ENCODE measurements around the gene LARGE1.

Gene LARGE1

GRCh38 chr22:33357981-33358399 is 562.3 kb downstream of the LARGE1 start:
- DNase-seq (ENCODE audit: low read depth), result no peak

GRCh38 chr22:33354928-33355327 is 565.3 kb downstream of the LARGE1 start:
- no peak for DNase-seq (ENCODE audit: low read depth)

- DNase-seq (ENCODE audit: low read depth), result no peak
These were observed 566.8 kb downstream of the LARGE1 start for GRCh38 chr22:33353502-33353901.

GRCh38 chr22:33352768-33353167 is 567.5 kb downstream of the LARGE1 start:
- no peak for DNase-seq (ENCODE audit: low read depth)

GRCh38 chr22:33350961-33351360 is 569.3 kb downstream of the LARGE1 start:
- DNase-seq (ENCODE audit: low read depth), result no peak

GRCh38 chr22:33350491-33350890 is 569.8 kb downstream of the LARGE1 start:
- DNase-seq (ENCODE audit: low read depth), result no peak

GRCh38 chr22:33347002-33347401 is 573.3 kb downstream of the LARGE1 start:
- no peak for DNase-seq (ENCODE audit: low read depth)

GRCh38 chr22:33341611-33342010 is 578.7 kb downstream of the LARGE1 start:
- DNase-seq (ENCODE audit: low read depth), result no peak

- no peak for DNase-seq (ENCODE audit: low read depth)
These were observed 582.8 kb downstream of the LARGE1 start for GRCh38 chr22:33337524-33337923.

GRCh38 chr22:33335611-33336279 is 584.5 kb downstream of the LARGE1 start:
- no peak for DNase-seq (ENCODE audit: low read depth)

GRCh38 chr22:33332538-33332937 is 587.7 kb downstream of the LARGE1 start:
- no peak for DNase-seq (ENCODE audit: low read depth)

- DNase-seq (ENCODE audit: low read depth), result no peak
These were observed 589.3 kb downstream of the LARGE1 start for GRCh38 chr22:33331017-33331416.

- no peak for DNase-seq (ENCODE audit: low read depth)
These were observed 589.7 kb downstream of the LARGE1 start for GRCh38 chr22:33330534-33330933.

- no peak for DNase-seq (ENCODE audit: low read depth)
These were observed 590.9 kb downstream of the LARGE1 start for GRCh38 chr22:33329398-33329797.

- no peak for DNase-seq (ENCODE audit: low read depth)
These were observed 591.4 kb downstream of the LARGE1 start for GRCh38 chr22:33328789-33329296.

- no peak for DNase-seq (ENCODE audit: low read depth)
These were observed 592.9 kb downstream of the LARGE1 start for GRCh38 chr22:33327348-33327860.

- DNase-seq (ENCODE audit: low read depth), result no peak
These were observed 593.6 kb downstream of the LARGE1 start for GRCh38 chr22:33326540-33327295.

- no peak for DNase-seq (ENCODE audit: low read depth)
These were observed 594.9 kb downstream of the LARGE1 start for GRCh38 chr22:33325232-33326004.

GRCh38 chr22:33324228-33324627 is 596.0 kb downstream of the LARGE1 start:
- no peak for DNase-seq (ENCODE audit: low read depth)

GRCh38 chr22:33321466-33321865 is 598.8 kb downstream of the LARGE1 start:
- DNase-seq (ENCODE audit: low read depth), result no peak

- no peak for DNase-seq (ENCODE audit: low read depth)
These were observed 604.3 kb downstream of the LARGE1 start for GRCh38 chr22:33315954-33316353.

- no peak for DNase-seq (ENCODE audit: low read depth)
These were observed 605.2 kb downstream of the LARGE1 start for GRCh38 chr22:33315117-33315516.
